Femur (tissue), 1 donor: ENCODE data around the gene TBC1D16.

Experiments
- DNase-seq: peaks from one replicate; pipeline ENCODE4 v3.0.0-alpha.2; 2017

TBC1D16 gene

DNA sequence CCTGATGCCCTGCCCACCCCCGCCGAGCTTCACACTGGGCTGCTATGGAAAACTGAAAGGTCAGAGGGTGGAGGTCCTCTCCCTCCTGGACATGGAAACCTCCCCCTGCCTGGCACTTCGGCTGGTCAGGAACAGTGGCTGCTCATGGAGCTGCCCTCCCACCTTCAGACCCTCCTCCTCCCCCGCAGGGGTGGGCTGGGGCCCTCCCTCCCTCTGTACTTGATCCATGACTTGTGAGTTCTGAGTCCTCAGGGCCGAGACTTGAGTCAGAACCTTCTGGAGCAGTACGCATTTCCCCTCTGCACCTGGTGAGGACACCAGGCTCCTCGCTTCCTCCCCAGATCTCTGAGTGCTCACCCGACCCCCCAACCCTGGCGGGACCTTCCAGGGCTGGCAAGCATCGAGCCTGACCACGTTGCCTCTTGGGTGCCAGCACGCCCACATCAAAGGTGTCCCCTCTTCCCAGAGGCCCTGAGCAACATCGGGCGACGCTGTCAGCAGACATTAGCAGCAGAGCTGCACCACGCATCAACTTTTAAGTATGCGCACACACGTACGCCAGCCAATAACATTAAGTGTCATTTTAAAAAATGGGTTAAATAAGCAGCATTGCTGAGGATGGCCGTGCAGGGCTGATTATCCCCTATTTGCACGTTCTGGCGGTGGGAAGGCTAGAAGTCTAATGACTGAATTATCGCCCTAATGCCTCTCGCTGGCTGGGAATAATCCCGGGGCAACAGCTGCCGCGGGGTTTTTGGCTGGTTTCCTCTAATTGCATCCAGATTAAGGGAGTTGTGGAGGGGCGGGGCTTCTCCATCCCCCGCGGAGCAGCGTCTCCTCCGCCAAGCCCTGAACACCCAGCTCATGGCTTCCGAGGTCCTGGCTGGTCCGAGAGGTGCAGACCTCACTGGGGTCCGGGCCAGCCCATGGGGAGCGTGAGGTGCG, 98.0 kb downstream of the TBC1D16 start:
- DNase-seq, result no peak

- no peak for DNase-seq
Observed at GRCh38 chr17:79936641-79937381, 98.9 kb downstream of the TBC1D16 start.

DNA sequence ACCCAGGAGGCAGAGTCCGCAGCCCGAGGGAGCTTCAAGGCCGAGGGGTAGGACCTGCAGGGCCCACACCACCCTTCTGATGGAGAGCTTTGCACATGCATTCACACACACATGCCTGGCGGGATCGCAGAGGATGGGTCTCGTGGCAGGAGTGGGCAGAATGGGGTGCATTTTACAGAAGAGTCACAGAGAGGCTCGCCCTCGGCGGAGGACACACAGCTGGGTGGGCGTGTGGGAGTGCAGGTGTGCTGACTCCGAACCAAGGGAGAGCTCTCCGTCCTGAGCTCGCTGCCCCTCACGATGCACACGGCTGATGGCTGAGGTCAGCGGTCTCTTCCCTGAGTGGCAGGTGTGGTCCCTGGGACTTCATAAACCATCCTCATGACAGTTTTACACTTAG, 99.6 kb downstream of the TBC1D16 start:
- no peak for DNase-seq

- DNase-seq, result no peak
Observed at GRCh38 chr17:79935197-79935885, 100.3 kb downstream of the TBC1D16 start.

DNA sequence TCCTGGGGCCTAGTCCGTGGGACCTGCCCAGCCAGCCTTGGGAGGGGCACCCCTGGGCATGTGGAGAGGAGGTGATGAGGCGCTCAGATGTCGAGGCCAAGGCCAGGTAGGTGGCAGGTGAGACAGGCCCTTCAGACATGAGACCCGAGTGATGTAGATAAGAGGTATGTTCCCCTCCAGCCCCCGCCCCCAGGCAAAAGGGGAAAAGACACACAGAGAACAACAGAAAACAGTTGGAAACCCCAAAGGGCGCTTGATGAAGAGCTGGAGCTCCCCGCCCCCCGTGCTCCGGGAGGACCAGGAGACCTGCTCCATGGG, 101.1 kb downstream of the TBC1D16 start:
- no peak for DNase-seq

GRCh38 chr17:79933863-79934652, 101.6 kb downstream of the TBC1D16 start:
- DNase-seq, result no peak

- no peak for DNase-seq
Observed at GRCh38 chr17:79932451-79933306, 103.0 kb downstream of the TBC1D16 start.

DNA sequence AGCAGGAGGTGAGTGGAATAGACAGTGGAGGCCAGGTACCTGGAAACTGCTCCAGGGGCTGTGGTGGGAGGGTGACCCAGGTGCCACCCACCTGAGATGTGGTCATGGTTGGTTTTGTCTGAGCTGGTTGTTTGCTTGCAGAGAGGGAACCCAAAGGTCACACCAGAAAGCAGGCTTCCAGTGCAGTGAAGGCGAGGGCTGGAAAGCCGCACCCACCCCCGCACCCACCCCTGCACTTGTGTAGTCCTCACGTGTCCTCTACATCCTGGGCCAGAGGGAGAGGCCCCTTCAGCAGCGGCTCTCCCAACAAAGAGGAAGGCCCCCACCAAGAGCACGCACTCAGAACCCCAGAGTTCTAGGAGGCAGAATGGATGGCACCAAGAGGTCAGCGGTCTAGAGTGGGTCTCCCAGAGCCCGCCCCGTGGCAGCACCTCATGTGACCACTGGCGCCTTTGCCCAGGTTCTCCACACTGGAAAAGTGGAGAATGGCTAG, 103.8 kb downstream of the TBC1D16 start:
- DNase-seq, result no peak

GRCh38 chr17:79930877-79931816, 104.5 kb downstream of the TBC1D16 start:
- no peak for DNase-seq

- no peak for DNase-seq
Observed at GRCh38 chr17:79930062-79930876, 105.4 kb downstream of the TBC1D16 start.

- DNase-seq, result no peak
Observed at GRCh38 chr17:79929257-79930061, 106.2 kb downstream of the TBC1D16 start.

DNA sequence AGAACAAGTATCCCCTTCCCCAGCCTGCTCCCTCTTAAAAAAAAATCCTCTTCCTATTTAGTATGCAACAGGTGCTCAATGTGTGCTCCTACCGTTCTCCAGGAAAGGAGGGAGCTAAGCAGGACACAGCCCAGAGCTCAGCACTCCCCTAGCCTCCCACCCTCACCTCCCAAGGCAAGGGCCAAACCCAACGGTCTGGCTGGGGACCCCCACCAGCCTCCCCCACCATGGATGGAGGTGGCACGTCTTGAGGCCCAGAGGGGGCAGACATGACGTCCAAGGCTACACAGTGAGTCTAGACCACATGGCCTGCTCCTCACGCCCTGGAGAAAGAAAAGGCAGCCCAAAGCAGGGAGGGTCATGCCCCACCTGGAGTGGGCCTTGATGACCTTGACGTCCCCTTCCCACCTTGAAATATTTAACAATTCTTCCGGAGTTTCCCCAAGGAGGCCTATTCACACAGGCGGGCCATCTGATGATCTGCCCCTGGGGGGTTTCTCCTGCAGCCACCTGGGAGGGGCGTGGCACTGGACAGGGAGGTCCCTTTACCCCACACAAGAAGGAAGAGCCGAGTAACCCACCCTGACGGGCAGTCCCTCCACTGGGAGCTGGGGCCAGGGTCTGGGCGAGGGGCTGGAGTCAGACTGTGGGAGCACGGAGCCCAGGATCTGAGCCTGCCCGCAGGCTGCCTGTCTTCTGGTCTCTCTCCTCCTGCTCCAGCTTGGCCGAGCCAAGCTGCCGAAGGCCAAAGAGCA, 107.0 kb downstream of the TBC1D16 start:
- no peak for DNase-seq

- DNase-seq, result no peak
Observed at GRCh38 chr17:79927688-79928501, 107.8 kb downstream of the TBC1D16 start.

GRCh38 chr17:79927136-79927661, 108.5 kb downstream of the TBC1D16 start:
- no peak for DNase-seq

DNA sequence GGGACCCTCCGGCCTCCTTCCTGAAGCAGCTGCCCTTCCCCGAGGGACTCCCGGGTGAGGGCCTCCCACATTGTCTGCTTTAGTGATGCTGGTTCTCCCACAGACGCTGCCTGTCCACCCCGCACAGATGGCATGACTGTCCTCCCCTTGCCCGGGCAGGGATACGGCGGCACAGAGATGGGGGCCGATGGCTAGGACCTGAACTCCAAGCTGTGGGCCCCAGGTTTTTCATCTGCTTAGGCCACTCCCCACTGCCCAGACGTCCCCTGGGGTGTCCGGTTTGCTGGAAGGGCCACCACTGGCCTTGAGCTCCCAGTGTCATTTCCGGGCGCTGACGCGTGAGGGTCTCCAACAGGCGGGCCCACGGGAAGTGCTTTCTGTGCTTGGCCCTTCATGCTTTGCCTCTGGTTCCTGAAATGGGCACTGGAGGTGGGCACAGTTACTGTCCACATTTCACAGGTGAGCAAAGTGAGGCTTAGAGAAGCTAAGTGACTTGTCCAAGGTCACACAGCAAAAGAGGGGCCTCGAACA, 109.0 kb downstream of the TBC1D16 start:
- no peak for DNase-seq

DNA sequence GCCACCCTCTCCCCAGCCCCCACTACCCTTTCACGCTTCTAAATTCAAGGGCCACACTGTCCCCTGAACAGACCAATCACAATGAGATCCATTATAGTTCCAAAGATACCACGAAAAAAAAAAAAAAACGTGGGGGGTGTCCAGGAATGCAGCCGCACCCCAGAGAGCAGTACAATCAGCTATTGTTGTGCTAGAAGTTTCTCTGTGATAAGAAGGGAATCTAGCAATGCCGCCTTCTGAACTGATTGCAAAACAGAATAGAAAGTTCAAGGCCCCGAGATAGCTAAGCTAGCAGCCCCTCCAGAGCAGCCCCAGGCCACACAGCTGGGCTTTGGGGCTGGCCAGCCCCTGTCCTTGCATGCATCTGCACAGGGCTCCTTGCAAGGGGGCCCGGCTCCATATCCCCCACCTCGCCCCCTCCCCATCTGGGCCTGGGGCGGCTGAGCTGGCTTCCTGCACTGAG, 109.5 kb downstream of the TBC1D16 start:
- no peak for DNase-seq
